Measurements from ENCODE around the gene TPST2. TPM values are rescaled to one million over a fixed set of nuclear protein-coding genes. Genes with fewer than 3 reads are reported as not detected.
A peak's percentile ranks its signal among the peaks of the same experiment; 100 is the strongest.

Gene TPST2
- total RNA-seq, 2 experiments from 2014 or later: 30.7 to 33.6 TPM

DNA sequence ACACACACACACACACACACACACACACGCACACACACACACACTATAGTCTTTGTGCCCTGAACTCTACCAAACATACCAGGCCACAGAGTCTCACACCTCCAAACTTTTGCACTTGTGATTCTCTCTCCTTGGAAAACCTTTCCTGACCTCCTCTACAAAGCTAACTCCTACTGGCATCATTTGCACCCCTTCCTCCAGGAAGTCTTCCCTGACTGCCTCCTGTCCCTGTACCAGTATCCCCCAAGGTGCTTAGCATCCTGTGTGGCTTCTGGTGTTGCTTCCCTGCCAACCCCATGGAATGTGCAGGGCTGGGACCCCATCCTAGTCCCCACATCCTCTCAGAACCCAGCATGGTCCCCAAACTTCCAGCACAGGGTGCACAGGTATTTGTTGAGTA lies 8.9 kb downstream of the TPST2 start:
- peaks cover 30% of the 10 kb centered on the region for H3K36me3 Mint-ChIP-seq (ENCODE audit: low read depth)
- TF ChIP-seq, protein P1, sequence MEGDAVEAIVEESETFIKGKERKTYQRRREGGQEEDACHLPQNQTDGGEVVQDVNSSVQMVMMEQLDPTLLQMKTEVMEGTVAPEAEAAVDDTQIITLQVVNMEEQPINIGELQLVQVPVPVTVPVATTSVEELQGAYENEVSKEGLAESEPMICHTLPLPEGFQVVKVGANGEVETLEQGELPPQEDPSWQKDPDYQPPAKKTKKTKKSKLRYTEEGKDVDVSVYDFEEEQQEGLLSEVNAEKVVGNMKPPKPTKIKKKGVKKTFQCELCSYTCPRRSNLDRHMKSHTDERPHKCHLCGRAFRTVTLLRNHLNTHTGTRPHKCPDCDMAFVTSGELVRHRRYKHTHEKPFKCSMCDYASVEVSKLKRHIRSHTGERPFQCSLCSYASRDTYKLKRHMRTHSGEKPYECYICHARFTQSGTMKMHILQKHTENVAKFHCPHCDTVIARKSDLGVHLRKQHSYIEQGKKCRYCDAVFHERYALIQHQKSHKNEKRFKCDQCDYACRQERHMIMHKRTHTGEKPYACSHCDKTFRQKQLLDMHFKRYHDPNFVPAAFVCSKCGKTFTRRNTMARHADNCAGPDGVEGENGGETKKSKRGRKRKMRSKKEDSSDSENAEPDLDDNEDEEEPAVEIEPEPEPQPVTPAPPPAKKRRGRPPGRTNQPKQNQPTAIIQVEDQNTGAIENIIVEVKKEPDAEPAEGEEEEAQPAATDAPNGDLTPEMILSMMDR (IDR thresholded peaks at IDR 0.05): no peak
- DNase-seq (no peak), ATAC-seq (no peak)
- H3K4me1 Mint-ChIP-seq (ENCODE audit: low read depth): peaks cover 72% of the 10 kb centered on the region
- peak overlapping the region; percentile 96 for H3K27ac Mint-ChIP-seq
- no peaks in the 10 kb centered on the region for H3K9me3 Mint-ChIP-seq
- H3K4me3 Mint-ChIP-seq: no peak overlapping the region
- ChIA-PET CTCF (interaction anchor here (1.1 kb wide), 1 partner anchor 80 kb away, joined by 4 read pairs; no protein-coding TSS in a partner anchor), POLR2A (interaction anchor here (1.0 to 1.8 kb wide), 2 partner anchors 8 to 62 kb away, joined by 5 to 8 read pairs; no protein-coding TSS in a partner anchor)
- intact Hi-C loops (cut with micrococcal nuclease): no loop called here
- H3K27me3 Mint-ChIP-seq: no peaks in the 10 kb centered on the region

DNA sequence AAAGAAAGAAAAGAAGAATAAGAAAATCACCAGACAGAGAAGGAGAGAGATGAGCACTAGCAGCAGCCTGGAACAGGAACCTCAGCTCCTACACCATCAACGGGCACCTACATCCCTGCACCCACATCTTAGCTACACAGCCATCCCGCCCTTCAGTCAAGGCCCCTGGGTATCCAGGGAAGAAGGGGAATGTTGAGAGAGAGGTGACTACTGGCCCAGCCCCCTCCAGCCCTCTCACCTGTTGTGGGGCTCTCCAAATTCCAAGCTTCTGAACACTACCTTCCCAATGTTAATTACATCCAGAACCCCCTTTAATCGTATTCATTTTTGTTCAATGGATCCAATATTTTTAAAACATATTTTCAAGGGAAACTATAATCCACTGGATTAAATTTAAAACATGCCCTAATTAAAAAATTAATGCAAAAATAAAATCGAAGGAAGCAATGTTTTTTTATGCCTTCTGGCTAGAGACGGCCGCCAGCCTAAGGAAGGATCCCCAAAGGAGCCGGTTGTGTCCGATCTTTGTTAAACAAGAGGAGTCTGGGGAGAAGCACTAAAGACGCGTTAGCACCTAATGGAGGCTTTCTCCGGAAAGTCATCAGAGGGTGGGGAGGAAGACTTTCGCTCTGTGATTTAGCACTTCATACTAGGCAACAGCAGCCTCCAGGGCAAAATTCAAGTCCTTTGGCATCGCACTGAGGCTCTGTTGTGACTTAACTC lies 9.5 kb downstream of the TPST2 start:
- no peaks in the 10 kb centered on the region for H3K9me3 Mint-ChIP-seq

DNA sequence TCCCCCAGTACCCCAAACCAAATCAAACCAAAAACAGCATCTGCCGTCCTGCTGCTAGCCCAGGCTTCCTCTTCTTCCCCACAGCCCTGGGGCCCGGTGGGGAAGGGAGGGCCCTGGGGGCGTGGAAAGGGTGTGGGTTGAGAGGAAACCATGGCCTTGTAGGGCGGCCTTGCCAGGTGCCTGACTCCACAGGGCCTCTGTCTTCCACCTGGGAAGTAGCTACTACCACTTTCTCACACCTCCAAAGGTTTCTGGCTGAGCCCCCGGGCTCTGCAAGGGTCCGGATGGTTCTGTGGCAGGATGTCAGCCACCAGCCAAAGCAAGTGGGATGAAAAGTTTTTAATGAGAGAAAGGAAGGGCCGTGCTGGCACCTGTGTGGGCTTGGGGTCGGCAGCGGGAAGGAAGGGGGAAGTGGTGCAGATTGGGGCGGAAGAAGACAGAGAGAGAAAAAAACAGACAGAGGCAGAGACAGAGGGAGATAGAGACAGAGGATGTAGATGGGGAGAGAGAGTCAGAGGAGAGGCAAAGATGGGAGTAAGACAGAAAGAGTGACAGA lies 10.5 kb downstream of the TPST2 start:
- DNase-seq (peak; percentile 79), ATAC-seq (peak; percentile 95)
- intact Hi-C loops (cut with micrococcal nuclease): no loop called here
- Mint-ChIP-seq H3K4me3 (peak overlapping the region; percentile 63), H3K4me1 (ENCODE audit: low read depth) (peaks cover 67% of the 10 kb centered on the region), H3K36me3 (ENCODE audit: low read depth) (peaks cover 31% of the 10 kb centered on the region), H3K9me3 (no peaks in the 10 kb centered on the region), H3K27me3 (no peaks in the 10 kb centered on the region), H3K27ac (peak overlapping the region; percentile 96)
- ChIA-PET POLR2A (interaction anchor here (0.6 to 2.1 kb wide), 12 partner anchors 10 to 94 kb away, joined by 3 to 9 read pairs (median 4); partner anchors contain the start of gene MIAT), CTCF (interaction anchor here (1.5 kb wide), 1 partner anchor 9 kb away, joined by 4 read pairs; no protein-coding TSS in a partner anchor)
- TF ChIP-seq, protein P1 (IDR thresholded peaks at IDR 0.05): no peak

More for the DNA sequence above, 9.5 kb downstream of the TPST2 start:
- intact Hi-C loops (cut with micrococcal nuclease): no loop called here
- Mint-ChIP-seq H3K4me1 (ENCODE audit: low read depth) (peaks cover 67% of the 10 kb centered on the region), H3K27me3 (no peaks in the 10 kb centered on the region), H3K36me3 (ENCODE audit: low read depth) (peaks cover 28% of the 10 kb centered on the region), H3K4me3 (peak overlapping the region; percentile 63), H3K27ac (peak overlapping the region; percentile 96)
- POLR2A ChIA-PET: interaction anchor here (0.8 to 2.1 kb wide), 4 partner anchors 17 to 93 kb away, joined by 3 to 9 read pairs (median 6); no protein-coding TSS in a partner anchor
- DNase-seq (no peak), ATAC-seq (no peak)
- TF ChIP-seq, protein P1 (IDR thresholded peaks at IDR 0.05): no peak
- CTCF ChIA-PET: interaction anchor here (1.5 kb wide), 1 partner anchor 8 kb away, joined by 4 read pairs; no protein-coding TSS in a partner anchor

DNA sequence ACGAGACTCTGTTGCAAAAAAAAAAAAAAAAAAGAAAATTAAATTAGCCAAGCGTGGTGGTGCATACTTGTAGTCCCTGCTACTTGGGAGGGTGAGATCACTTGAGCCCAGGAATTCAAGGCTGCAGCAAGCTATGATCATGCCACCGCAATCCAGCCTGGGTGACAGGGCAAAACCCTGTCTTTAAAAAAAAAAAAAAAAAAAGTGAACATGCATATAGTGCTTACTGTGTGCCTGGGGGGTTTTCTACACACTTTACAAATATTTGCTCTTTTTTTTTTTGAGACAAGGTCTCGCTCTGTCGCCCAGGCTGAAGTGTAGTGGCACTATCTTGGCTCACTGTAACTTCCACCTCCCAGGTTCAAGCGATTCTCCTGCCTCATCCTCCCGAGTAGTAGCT lies 12.9 kb downstream of the TPST2 start:
- peaks cover 75% of the 10 kb centered on the region for H3K4me1 Mint-ChIP-seq (ENCODE audit: low read depth)
- no peak overlapping the region for H3K4me3 Mint-ChIP-seq

More for the DNA sequence above, 12.9 kb downstream of the TPST2 start:
- Mint-ChIP-seq H3K27ac (no peak overlapping the region), H3K27me3 (no peaks in the 10 kb centered on the region), H3K36me3 (ENCODE audit: low read depth) (peaks cover 32% of the 10 kb centered on the region), H3K9me3 (no peaks in the 10 kb centered on the region)
- no peak for DNase-seq
- ChIA-PET CTCF (interaction anchor here (1.9 kb wide), 1 partner anchor 88 kb away, joined by 5 read pairs; no protein-coding TSS in a partner anchor), POLR2A (interaction anchor here (0.6 to 1.2 kb wide), 3 partner anchors 11 to 74 kb away, joined by 3 to 6 read pairs (median 3); no protein-coding TSS in a partner anchor)
- intact Hi-C loops (cut with micrococcal nuclease): no loop called here
- ATAC-seq: no peak
- TF ChIP-seq, protein P1 (IDR thresholded peaks at IDR 0.05): no peak
